OCI-LY3 (cell line): ENCODE results near the gene FAM234A.
"Not testable (repeated sequence)": the region's sequence is repeated elsewhere in the genome, so short reads cannot be mapped to it uniquely, and the experiment has no call there.

Experiments
- H2AFZ ChIP-seq: fragments of 200-600, 300-600 bp; shearing (Covaris generic); 2 replicates; pipeline ENCODE4 v1.6.0; 2014; ENCODE audit warnings: antibody characterized with exemption, low read depth, low read length
- H3K27ac ChIP-seq: fragments of 200-600, 300-600 bp; sonication (generic); 2 replicates; pipeline ENCODE4 v1.5.1; 2014; ENCODE audit warnings: mild to moderate bottlenecking, low read length, moderate library complexity, mixed read lengths
- H3K27me3 ChIP-seq: fragments of 200-600, 300-600 bp; sonication (generic); 2 replicates; pipeline ENCODE4 v1.6.1; 2014; ENCODE audit warnings: low read depth, low read length, mixed read lengths
- H3K36me3 ChIP-seq: fragments of 200-600, 300-600 bp; sonication (generic); replicated peaks from 2 replicates; pipeline ENCODE3; 2014; ENCODE audit warnings: low read depth, low read length, mixed read lengths
- H3K4me1 ChIP-seq: fragments of 300-600, 200-600 bp; sonication (generic); 2 replicates; pipeline ENCODE4 v1.6.1; 2014; ENCODE audit warnings: low read length, mixed read lengths
- H3K4me2 ChIP-seq: fragments of 200-600, 300-600 bp; sonication (generic); 2 replicates; pipeline ENCODE4 v1.6.1; 2014; ENCODE audit warnings: low read length, mixed read lengths
- H3K4me3 ChIP-seq: fragments of 300-600, 200-600 bp; sonication (generic); 2 replicates; pipeline ENCODE4 v1.5.1; 2014; ENCODE audit warnings: antibody characterized with exemption, mild to moderate bottlenecking, low read length, moderate library complexity
- H3K79me2 ChIP-seq: fragments of 300-600, 200-600 bp; shearing (Covaris generic); 2 replicates; pipeline ENCODE4 v1.6.1; 2014; ENCODE audit warnings: mild to moderate bottlenecking, low read length, mixed read lengths
- H3K9ac ChIP-seq: fragments of 300-600, 200-600 bp; shearing (Covaris generic); 2 replicates; pipeline ENCODE4 v1.6.0; 2014; ENCODE audit warnings: mild to moderate bottlenecking, low read length, moderate library complexity
- H3K9me3 ChIP-seq: fragments of 200-600, 300-600 bp; shearing (Covaris generic); 2 replicates; pipeline ENCODE4 v1.6.1; 2014; ENCODE audit warnings: low read length, mixed read lengths; ENCODE audit not compliant: insufficient read depth
- H4K20me1 ChIP-seq: fragments of 200-600, 300-600 bp; sonication (generic); 2 replicates; pipeline ENCODE4 v1.6.1; 2016; ENCODE audit warnings: low read length, mixed read lengths; ENCODE audit not compliant: insufficient read depth
- CTCF ChIP-seq: fragments of 200-600, 300-600 bp; sonication (generic); IDR thresholded peaks from 2 replicates; pipeline ENCODE4 v1.5.1; 2014; ENCODE audit warnings: antibody characterized with exemption, low read length, low read depth
- EZH2phosphoT487 ChIP-seq: fragments of 200-600 bp; shearing (Covaris generic); IDR thresholded peaks from 2 replicates; pipeline ENCODE4 v1.6.1; 2018; ENCODE audit warnings: antibody characterized with exemption, mixed run types, low read depth

The FAM234A gene

GRCh38 chr16:265711-266110 is 31.1 kb downstream of the FAM234A start:
- TF ChIP-seq EZH2phosphoT487 (no peak), CTCF (no peak)
- Histone ChIP-seq H3K27ac (no peak overlapping the region), H4K20me1 (no peaks in the 10 kb centered on the region), H3K4me2 (no peak overlapping the region), H3K4me3 (no peak overlapping the region), H3K36me3 (no peaks in the 10 kb centered on the region), H2AFZ (no peak overlapping the region), H3K4me1 (peaks cover 19% of the 10 kb centered on the region), H3K9ac (no peak overlapping the region), H3K9me3 (no peaks in the 10 kb centered on the region), H3K27me3 (no peaks in the 10 kb centered on the region), H3K79me2 (no peaks in the 10 kb centered on the region)

- Histone ChIP-seq H3K36me3 (no peaks in the 10 kb centered on the region), H3K4me2 (no peak overlapping the region), H3K27ac (no peak overlapping the region), H3K4me3 (no peak overlapping the region), H3K4me1 (peaks cover 11% of the 10 kb centered on the region), H3K27me3 (no peaks in the 10 kb centered on the region), H3K9me3 (no peaks in the 10 kb centered on the region), H3K79me2 (no peaks in the 10 kb centered on the region), H3K9ac (no peak overlapping the region), H4K20me1 (no peaks in the 10 kb centered on the region), H2AFZ (no peak overlapping the region)
- TF ChIP-seq CTCF (no peak), EZH2phosphoT487 (no peak)
Observed at GRCh38 chr16:266258-267164, 31.9 kb downstream of the FAM234A start.

- H2AFZ ChIP-seq, result not testable (repeated sequence)
Observed at GRCh38 chr16:267562-267961, 32.9 kb downstream of the FAM234A start.

GRCh38 chr16:268141-269053 is 33.8 kb downstream of the FAM234A start:
- Histone ChIP-seq H2AFZ (no peak overlapping the region), H3K27ac (no peak overlapping the region), H3K79me2 (no peaks in the 10 kb centered on the region), H3K4me2 (no peak overlapping the region), H3K9ac (no peak overlapping the region), H3K36me3 (no peaks in the 10 kb centered on the region), H3K27me3 (no peaks in the 10 kb centered on the region), H3K9me3 (no peaks in the 10 kb centered on the region), H3K4me3 (no peak overlapping the region), H4K20me1 (no peaks in the 10 kb centered on the region), H3K4me1 (peaks cover 3% of the 10 kb centered on the region; the same call in 1 of the 2 replicates)
- TF ChIP-seq EZH2phosphoT487 (no peak), CTCF (no peak)

More at GRCh38 chr16:267562-267961, 32.9 kb downstream of the FAM234A start:
- H3K9me3 ChIP-seq, H3K27me3 ChIP-seq, H4K20me1 ChIP-seq, H3K79me2 ChIP-seq, H3K4me2 ChIP-seq, H3K9ac ChIP-seq, H3K4me3 ChIP-seq, H3K36me3 ChIP-seq, H3K27ac ChIP-seq, H3K4me1 ChIP-seq: not testable (repeated sequence)
